GM12891 (cell line): ENCODE results near the gene AGBL3.

Source experiments
- DNase-seq: peaks from one replicate; pipeline ENCODE4 v3.0.0; 2011; ENCODE audit warnings: low spot score; ENCODE audit not compliant: insufficient read length
- FAIRE-seq: peaks from 2 replicates; lab custom pipeline; 2011; peaks lifted over from hg19 to GRCh38; lab: Jason Lieb, UNC
- PAX5 ChIP-seq: IDR thresholded peaks from 2 replicates; pipeline ENCODE4 v1.6.1; 2011; ENCODE audit warnings: low read length, moderate library complexity, mild to moderate bottlenecking; ENCODE audit not compliant: insufficient read depth, severe bottlenecking
- POLR2A ChIP-seq: IDR thresholded peaks from 2 replicates; pipeline ENCODE4 v1.6.1; 2011; ENCODE audit warnings: low read depth, low read length, control low read depth
- POLR2AphosphoS5 ChIP-seq: IDR thresholded peaks from 2 replicates; pipeline ENCODE4 v1.6.1; 2011; ENCODE audit warnings: low read depth, low read length, control low read depth
- POU2F2 ChIP-seq: IDR thresholded peaks from 2 replicates; pipeline ENCODE4 v1.6.1; 2011; ENCODE audit warnings: low read depth, mild to moderate bottlenecking, control low read depth, low read length, moderate library complexity
- SPI1 ChIP-seq: IDR thresholded peaks from 2 replicates; pipeline ENCODE4 v1.6.1; 2011; ENCODE audit warnings: low read depth, low read length, control low read depth
- TAF1 ChIP-seq: IDR thresholded peaks from 2 replicates; pipeline ENCODE4 v1.6.1; 2011; ENCODE audit warnings: low read depth, low read length, control low read depth

The AGBL3 gene

DNA sequence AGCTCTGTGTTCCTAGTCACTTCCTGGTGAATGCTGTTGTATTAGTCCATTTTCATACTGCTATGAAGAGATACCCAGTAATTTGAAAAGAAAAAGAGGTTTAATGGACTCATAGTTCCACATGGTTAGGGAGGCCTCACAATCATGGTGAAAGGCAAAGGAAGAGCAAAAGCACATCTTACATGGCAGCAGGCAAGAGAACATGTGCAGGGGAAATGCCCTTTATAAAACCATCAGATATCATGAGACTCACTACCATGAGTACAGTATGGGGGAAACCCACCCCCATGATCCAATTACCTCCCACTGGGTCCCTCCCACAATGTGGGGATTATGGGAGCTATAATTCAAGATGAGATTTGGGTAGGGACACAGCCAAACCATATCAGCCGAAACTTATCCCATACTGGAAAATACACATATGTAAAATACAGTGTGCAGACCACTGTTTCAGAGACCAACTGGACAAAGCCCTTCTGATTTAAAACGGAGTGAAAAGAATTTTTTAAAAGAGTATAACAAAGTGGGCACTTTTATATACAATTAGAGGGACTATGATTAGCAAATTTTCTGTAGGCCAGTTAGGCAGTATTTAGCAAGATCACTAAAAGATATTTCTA, 176.2 kb downstream of the AGBL3 start:
- DNase-seq (no peak), FAIRE-seq (no peak)
- no peak for TF ChIP-seq PAX5
- TF ChIP-seq POU2F2, result no peak
- TF ChIP-seq SPI1, result no peak
- TF ChIP-seq TAF1, result no peak
- no peak for TF ChIP-seq POLR2AphosphoS5
- TF ChIP-seq POLR2A, result no peak

DNA sequence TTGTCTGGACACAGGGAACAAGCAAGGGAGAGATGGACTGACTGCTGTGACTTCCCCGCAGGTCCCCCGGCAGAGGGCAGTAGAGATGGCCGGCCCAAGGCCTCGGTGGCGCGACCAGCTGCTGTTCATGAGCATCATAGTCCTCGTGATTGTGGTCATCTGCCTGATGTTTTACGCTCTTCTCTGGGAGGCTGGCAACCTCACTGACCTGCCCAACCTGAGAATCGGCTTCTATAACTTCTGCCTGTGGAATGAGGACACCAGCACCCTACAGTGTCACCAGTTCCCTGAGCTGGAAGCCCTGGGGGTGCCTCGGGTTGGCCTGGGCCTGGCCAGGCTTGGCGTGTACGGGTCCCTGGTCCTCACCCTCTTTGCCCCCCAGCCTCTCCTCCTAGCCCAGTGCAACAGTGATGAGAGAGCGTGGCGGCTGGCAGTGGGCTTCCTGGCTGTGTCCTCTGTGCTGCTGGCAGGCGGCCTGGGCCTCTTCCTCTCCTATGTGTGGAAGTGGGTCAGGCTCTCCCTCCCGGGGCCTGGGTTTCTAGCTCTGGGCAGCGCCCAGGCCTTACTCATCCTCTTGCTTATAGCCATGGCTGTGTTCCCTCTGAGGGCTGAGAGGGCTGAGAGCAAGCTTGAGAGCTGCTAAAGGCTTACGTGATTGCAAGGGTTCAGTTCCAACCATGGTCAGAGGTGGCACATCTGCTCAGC, 178.2 kb downstream of the AGBL3 start:
- DNase-seq (no peak), FAIRE-seq (no peak)
- TF ChIP-seq POLR2A, result peak; percentile 50
- no peak for TF ChIP-seq POU2F2

DNA sequence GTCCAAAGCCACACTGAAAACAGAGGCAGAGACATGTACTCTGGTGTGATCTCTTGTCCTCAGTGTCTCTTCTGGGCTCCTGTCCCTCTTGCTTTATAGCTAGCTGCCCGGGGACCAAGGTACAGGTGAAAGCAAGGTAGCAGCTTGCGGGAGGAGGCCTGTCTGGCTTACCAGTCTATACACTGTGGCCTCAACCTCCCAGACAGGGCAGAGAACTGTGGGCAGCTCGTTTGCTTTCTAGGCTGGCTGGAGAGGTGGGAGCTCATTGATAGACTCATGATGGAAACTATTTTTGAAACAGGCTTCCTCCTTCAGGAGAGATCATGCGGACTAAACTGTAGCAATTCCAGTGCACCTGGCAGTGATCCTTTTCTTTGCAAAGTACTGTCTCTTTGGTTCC, 179.6 kb downstream of the AGBL3 start:
- FAIRE-seq (no peak), DNase-seq (no peak)
- TF ChIP-seq POLR2A, result no peak
- TF ChIP-seq TAF1, result no peak
- TF ChIP-seq POU2F2, result no peak
- TF ChIP-seq PAX5, result no peak
- TF ChIP-seq POLR2AphosphoS5, result no peak
- TF ChIP-seq SPI1, result no peak

DNA sequence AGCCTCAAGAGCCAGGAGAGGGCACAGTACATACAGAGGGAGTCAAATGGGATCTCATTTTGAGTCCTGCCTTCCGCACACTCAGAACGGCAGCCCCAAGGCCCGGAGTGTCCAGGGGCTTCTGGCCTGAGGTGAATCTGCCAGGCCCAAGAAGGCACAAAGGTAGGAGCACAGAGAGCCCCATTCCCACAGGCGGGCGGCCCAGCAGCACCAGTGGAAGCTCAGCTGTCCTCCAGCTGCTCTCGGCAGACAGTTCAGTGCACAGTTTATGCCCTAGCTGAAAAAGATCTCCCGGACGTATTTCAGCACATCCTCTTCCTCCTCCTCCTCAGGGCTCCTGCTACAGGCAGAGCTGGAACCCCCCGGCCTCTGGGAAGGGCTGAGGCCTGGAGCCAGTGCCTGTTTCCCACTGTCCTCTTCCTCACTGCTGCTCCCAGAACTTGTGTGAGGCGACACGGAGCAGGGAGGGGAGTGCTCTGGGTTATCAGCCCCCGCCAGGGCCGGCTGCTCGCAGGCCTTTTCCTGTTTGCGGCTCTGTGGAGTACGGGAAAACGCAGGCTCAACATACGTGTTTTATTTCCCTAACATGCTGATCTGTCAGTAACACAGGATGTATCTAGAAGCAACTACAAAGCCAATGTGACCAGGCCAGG, 180.2 kb downstream of the AGBL3 start:
- FAIRE-seq (no peak), DNase-seq (no peak)
- no peak for TF ChIP-seq POLR2AphosphoS5
- TF ChIP-seq POLR2A, result no peak; the same call in 1 of the 2 replicates
- TF ChIP-seq POU2F2, result no peak
- TF ChIP-seq TAF1, result no peak
- no peak for TF ChIP-seq SPI1
- TF ChIP-seq PAX5, result no peak

DNA sequence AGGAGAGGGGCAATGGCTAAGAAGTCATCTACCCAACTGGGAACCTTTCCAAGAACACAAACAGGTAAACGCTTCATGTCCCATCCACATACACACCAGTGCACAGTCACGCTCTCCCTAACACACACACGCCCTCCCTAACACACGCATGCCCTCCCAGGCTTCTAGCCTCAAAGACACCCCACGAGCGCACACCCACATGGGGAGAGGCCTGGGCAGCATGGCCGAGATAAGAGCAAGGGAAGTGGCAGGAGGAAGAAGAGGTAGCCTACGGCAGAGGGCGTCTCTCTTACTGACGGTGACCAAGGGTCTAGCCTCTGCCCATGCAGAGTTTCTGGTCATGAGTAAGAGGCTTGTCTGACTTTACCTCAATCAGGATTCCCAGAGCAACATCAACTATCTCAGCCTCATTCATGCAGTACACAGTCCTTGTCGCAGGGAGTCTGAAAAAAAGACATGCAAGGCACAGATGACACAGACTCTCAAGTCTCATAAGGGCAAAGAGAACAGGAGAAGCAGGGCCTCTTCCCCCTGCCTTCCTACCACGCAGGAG, 181.1 kb downstream of the AGBL3 start:
- TF ChIP-seq POLR2A, result no peak
- no peak for TF ChIP-seq POLR2AphosphoS5
- no peak for TF ChIP-seq PAX5
- DNase-seq (no peak), FAIRE-seq (no peak)

DNA sequence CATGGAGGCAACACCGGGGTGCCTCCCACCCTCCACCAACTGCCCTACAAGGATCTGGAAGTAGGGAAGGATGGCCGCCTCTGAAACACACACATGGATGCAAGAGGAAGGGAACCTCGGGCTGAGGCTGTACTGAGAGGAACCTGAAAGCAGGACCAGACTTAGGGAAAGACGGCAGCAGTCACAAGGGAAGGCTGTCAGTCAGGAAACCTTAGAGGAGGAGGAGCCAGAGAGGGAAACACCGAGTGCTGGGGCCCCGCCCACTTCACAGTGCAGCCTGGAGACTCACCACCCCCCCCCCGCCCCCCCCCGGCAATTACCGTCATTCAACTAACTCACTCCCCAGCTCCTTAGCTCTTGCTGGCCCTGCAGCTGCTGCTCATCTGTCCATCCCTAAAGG, 181.7 kb downstream of the AGBL3 start:
- TF ChIP-seq POLR2AphosphoS5, result 0 out of 2 replicates have a peak, but pooled peaks have one; percentile 13
- no peak for TF ChIP-seq TAF1
- no peak for TF ChIP-seq POLR2A
- no peak for FAIRE-seq
- DNase-seq, result no peak

DNA sequence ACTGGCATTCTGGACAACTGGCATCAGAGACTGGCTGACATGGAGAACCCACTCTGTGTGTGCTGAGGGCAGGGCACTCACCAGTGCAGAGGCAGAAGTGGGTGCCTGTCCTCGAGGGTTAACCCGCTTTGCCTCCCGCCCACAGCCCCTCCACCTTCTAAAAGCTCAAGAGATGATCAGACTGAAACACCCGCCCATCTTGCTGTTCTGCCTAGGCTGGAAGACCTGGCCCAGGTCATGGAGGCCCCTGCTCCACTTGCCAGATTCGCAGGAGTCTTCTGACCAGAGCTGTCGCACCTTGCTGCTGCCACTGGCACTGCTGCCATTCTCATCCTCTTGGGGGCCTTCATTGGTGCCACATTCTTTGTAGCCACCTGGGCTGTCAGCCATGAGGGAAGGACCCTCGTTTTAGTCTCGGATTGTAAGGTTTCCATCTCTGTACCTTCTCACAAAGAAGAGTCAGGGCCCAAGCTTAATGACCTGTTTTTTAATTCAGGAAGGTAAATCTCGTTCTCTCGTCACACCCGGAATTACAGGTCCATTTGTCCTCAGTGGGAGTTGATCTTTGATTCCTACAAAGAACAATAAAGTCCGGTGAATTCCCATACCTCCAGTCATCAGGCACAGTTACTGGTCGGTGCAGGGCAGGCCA, 182.3 kb downstream of the AGBL3 start:
- TF ChIP-seq POLR2A (no peak), POU2F2 (0 out of 2 replicates have a peak, but pooled peaks have one; percentile 30), PAX5 (no peak), POLR2AphosphoS5 (peak; percentile 42; the same call in 1 of the 2 replicates), SPI1 (no peak), TAF1 (no peak)
- no peak for FAIRE-seq
- DNase-seq, result no peak

DNA sequence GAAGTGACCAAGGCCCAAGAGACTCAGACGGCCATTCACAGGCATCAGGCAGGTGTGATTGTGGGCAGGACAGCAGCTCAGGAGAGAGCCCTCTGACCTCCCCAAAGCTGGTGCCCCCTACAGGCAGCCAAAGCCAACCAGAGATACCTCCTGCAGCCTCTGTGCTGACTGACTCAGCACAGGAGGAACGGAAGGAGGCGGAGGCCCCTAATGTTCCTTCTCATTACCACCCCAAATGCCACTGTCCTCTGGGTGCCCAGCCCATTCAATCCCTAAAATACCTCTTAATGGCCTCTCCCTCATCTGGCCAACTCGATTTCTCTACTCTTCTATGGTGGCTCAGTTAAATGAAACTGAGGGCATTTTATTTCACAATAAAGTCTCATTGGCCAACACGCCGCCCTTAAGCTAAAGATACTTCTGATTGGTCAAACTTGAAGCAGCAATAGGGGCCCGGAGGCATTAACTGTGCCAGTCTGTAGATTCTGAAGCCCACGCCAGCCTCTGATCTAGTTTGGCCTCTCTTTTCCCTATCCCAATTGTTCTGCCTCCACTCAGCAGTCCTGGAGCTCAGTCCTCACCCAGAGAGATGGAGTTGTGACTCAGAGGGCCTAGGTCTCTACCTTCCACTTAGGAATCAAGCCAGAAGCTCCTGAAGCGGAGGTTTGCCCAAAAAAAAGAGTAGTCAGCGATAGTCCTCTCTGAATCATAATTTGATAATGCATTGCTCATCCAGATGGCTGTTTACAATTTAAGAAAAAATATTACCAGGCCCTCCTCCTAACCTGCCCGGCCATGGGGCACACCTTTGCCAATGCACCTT, 183.0 kb downstream of the AGBL3 start:
- TF ChIP-seq TAF1 (0 out of 2 replicates have a peak, but pooled peaks have one; percentile 50), PAX5 (no peak), POLR2A (peak; percentile 83; the same call in 1 of the 2 replicates), SPI1 (no peak), POU2F2 (no peak), POLR2AphosphoS5 (peak; percentile 71)
- DNase-seq, result peak; percentile 69
- FAIRE-seq, result peak; percentile 82

DNA sequence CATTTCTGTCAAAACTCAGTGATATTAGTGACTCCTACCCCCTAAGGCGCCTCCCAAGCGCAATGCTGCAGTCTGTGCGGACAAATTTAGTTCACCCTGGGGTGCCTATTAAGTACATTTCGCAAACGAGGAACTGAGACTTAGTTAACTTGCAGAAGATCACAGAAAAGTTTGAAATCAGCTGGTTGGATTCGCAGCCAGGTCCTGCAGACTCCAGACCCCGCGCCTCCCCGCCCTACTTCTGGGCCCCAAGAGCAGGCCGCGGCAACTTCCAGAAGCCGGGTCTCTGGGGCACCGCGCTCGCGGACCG, 183.6 kb downstream of the AGBL3 start:
- no peak for FAIRE-seq
- no peak for TF ChIP-seq POU2F2
- no peak; the same call in 1 of the 2 replicates for TF ChIP-seq POLR2A
- peak; percentile 80 for TF ChIP-seq SPI1
- no peak for TF ChIP-seq PAX5
- no peak for TF ChIP-seq POLR2AphosphoS5
- TF ChIP-seq TAF1, result no peak
- DNase-seq, result no peak
